PC-9 (cell line): ENCODE measurements around the gene KCNN3. TPM values are rescaled to one million over a fixed set of nuclear protein-coding genes. Genes with fewer than 3 reads are reported as not detected.

ENCODE experiments used
- BruUV-seq: library from RNA; stranded (reverse); fragments of 400-500 nt; replicated peaks from 2 replicates; lab custom pipeline; 2021; lab: Mats Ljungman, UMichigan
- CTCF ChIA-PET: fragments of 300-600 bp; sonication (Branson Sonifier 250); formaldehyde crosslinking; loops from one replicate; lab custom pipeline; 2022; ENCODE audit warnings: antibody characterized with exemption; lab: Charles Lee
- POLR2A ChIA-PET: fragments of 300-600 bp; sonication (Branson Sonifier 250); formaldehyde crosslinking; loops from one replicate; lab custom pipeline; 2022; ENCODE audit warnings: antibody characterized with exemption; ENCODE audit not compliant: unreplicated experiment; lab: Charles Lee
- DNase-seq, 2 experiments: peaks; one replicate each; pipeline versions ENCODE4 v3.0.0 to v3.0.0-alpha.2; 2015 to 2022; ENCODE audit warnings: mixed read lengths in 1 of 2
- H2AFZ ChIP-seq: fragments of 200-600 bp; sonication (generic); 2 replicates; pipeline ENCODE4 v1.8.1; 2017; ENCODE audit warnings: antibody characterized with exemption
- H3F3A ChIP-seq: fragments of 200-600 bp; sonication (generic); 2 replicates; pipeline ENCODE4 v1.8.1; 2017; ENCODE audit warnings: antibody characterized with exemption, mild to moderate bottlenecking, low read depth; ENCODE audit not compliant: insufficient read depth
- H3K27ac ChIP-seq: fragments of 200-600 bp; sonication (generic); 2 replicates; pipeline ENCODE4 v1.6.1; 2016; ENCODE audit warnings: mixed run types
- H3K27me3 ChIP-seq: fragments of 200-600 bp; sonication (generic); 2 replicates; pipeline ENCODE4 v1.6.1; 2016; ENCODE audit warnings: low read depth, mixed run types; ENCODE audit not compliant: insufficient read depth
- H3K36me3 ChIP-seq: fragments of 200-600 bp; sonication (generic); 2 replicates; pipeline ENCODE4 v1.6.1; 2016; ENCODE audit warnings: low read depth, mixed run types
- H3K4me1 ChIP-seq: fragments of 200-600 bp; sonication (generic); replicated peaks from 2 replicates; pipeline ENCODE4 v1.6.1; 2016; ENCODE audit warnings: mixed run types; ENCODE audit not compliant: insufficient read depth
- H3K4me2 ChIP-seq: fragments of 200-600 bp; sonication (generic); 2 replicates; pipeline ENCODE4 v1.6.1; 2017; ENCODE audit warnings: mixed run types
- H3K4me3 ChIP-seq: fragments of 200-600 bp; sonication (generic); 2 replicates; pipeline ENCODE4 v1.6.1; 2016; ENCODE audit warnings: mixed run types
- H3K79me2 ChIP-seq: fragments of 200-600 bp; sonication (generic); 2 replicates; pipeline ENCODE4 v1.6.1; 2017; ENCODE audit warnings: low read depth, mixed run types
- H3K9me2 ChIP-seq: fragments of 200-600 bp; sonication (generic); 2 replicates; pipeline ENCODE4 v1.8.1; 2017; ENCODE audit warnings: mild to moderate bottlenecking; ENCODE audit not compliant: insufficient read depth
- H3K9me3 ChIP-seq: fragments of 200-600 bp; sonication (generic); 2 replicates; pipeline ENCODE4 v1.8.1; 2016; ENCODE audit warnings: low read depth; ENCODE audit not compliant: insufficient read depth
- H4K20me1 ChIP-seq: fragments of 200-600 bp; sonication (generic); 2 replicates; pipeline ENCODE4 v1.8.1; 2017; ENCODE audit not compliant: insufficient read depth
- EZH2 ChIP-seq: fragments of 200-600 bp; sonication (generic); IDR thresholded peaks from 2 replicates; pipeline ENCODE4 v1.8.0; 2017; ENCODE audit warnings: antibody characterized with exemption, low read depth
- intact Hi-C: fragments of 100-400 bp; cut with micrococcal nuclease; formaldehyde crosslinking; loops from one replicate; pipeline ENCODE4 v1.10.0; 2022; ENCODE audit not compliant: unreplicated experiment
- total RNA-seq: library from RNA; stranded (reverse); gene quantifications from 2 replicates; pipeline ENCODE4 v1.2.3, GENCODE V29; 2021
- TF ChIP-seq, protein P1 (sequence below): fragments of 200-600 bp; sonication (generic); conservative IDR thresholded peaks from 2 replicates; pipeline ENCODE4 v1.6.1; 2017; ENCODE audit warnings: mixed run types, antibody characterized with exemption, mild to moderate bottlenecking, moderate library complexity

The KCNN3 gene
- total RNA-seq, 1 experiment from 2014 or later = 1.1 TPM

DNA sequence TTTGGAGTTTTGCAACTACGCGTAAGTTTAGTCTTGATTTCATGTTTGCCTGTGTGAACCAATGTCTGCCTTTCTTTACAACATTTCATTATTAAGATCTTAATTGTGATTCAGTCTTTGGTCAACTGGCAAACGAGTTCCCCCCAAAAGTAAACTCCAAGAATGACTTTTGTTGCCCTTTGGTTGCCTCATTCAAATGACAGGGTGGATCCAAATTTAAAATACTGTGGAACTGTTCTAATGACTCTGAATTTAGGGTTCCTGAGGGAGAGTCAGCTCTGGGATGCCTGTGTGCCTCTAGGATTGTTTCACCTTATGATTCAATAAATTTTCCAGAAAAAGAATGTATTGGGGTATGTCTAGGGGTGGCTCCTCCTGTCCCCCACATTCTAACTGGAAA, 105.3 kb downstream of the KCNN3 start:
- no peak for TF ChIP-seq EZH2
- TF ChIP-seq, protein P1, sequence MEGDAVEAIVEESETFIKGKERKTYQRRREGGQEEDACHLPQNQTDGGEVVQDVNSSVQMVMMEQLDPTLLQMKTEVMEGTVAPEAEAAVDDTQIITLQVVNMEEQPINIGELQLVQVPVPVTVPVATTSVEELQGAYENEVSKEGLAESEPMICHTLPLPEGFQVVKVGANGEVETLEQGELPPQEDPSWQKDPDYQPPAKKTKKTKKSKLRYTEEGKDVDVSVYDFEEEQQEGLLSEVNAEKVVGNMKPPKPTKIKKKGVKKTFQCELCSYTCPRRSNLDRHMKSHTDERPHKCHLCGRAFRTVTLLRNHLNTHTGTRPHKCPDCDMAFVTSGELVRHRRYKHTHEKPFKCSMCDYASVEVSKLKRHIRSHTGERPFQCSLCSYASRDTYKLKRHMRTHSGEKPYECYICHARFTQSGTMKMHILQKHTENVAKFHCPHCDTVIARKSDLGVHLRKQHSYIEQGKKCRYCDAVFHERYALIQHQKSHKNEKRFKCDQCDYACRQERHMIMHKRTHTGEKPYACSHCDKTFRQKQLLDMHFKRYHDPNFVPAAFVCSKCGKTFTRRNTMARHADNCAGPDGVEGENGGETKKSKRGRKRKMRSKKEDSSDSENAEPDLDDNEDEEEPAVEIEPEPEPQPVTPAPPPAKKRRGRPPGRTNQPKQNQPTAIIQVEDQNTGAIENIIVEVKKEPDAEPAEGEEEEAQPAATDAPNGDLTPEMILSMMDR = no peak
- ChIA-PET CTCF (no interaction called here), POLR2A (no interaction called here)
- H3K27me3 ChIP-seq = peaks cover 46% of the 10 kb centered on the region
- no TSS peak for BruUV-seq
- H3K9me3 ChIP-seq = no peaks in the 10 kb centered on the region
- no peaks in the 10 kb centered on the region for H4K20me1 ChIP-seq
- no peak overlapping the region for H3K27ac ChIP-seq
- no peak overlapping the region for H3K4me3 ChIP-seq
- H3K4me2 ChIP-seq = no peak overlapping the region
- no peaks in the 10 kb centered on the region for H3K4me1 ChIP-seq
- no peaks in the 10 kb centered on the region for H3K36me3 ChIP-seq
- H3K9me2 ChIP-seq = no peaks in the 10 kb centered on the region
- no peak for DNase-seq
- intact Hi-C loops = loop anchor here (10.0 kb wide), 1 partner anchor 70 kb away; no protein-coding TSS in a partner anchor
- H3K79me2 ChIP-seq = no peaks in the 10 kb centered on the region
- H2AFZ ChIP-seq = no peak overlapping the region
- H3F3A ChIP-seq = no peaks in the 10 kb centered on the region

DNA sequence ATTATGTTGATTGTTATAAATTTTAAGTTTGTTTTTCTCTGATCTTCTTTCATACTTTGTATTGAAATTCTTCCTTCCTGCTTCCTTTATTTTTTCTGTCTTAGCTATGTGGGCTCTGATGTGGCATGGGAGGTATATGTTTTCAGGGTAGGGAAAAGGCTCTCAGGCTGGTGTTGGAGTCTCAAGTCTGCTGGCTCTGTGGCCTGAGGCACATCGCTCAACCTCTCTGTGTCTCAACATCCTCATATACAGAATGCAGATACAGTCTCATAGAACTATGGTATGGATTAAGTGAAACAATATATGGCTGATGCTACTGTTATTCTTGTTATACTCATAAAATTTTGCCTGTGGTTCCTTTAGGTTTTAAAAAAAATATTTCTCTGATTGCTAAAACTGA, 105.9 kb downstream of the KCNN3 start:
- CTCF ChIA-PET = no interaction called here

DNA sequence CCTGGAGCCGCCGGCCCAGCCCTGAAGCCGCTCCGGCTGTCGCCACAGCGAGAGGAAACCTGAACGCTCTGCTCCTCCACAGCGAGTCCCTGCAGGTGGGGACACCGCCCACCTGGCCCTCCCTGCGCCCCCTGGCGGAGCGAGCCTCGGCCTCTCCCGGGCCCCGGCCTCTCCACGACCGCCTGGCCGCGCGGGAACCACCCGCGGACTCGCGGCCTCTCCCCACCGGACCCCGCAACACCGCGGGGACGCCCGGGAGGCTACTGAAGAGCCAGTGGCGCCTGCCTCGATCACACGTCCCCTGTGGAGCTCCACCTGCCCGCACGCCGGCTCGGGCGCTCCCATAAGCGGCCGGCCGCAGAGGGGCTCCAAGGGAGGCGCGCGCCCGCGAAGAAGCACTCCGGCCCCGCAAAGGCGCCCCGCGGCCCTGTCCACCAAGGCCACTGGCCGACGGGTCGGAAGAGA, 109.6 kb downstream of the KCNN3 start:
- H4K20me1 ChIP-seq = no peaks in the 10 kb centered on the region
- no peaks in the 10 kb centered on the region for H3K36me3 ChIP-seq
- H3K27ac ChIP-seq = no peak overlapping the region
- H3K4me2 ChIP-seq = no peak overlapping the region
- intact Hi-C loops = loop anchor here (2.0 to 10.0 kb wide), 2 partner anchors 66 to 92 kb away; no protein-coding TSS in a partner anchor
- H3K9me2 ChIP-seq = no peaks in the 10 kb centered on the region
- TF ChIP-seq, protein P1 = peak; percentile 39; the same call in 1 of the 2 replicates
- no peak for TF ChIP-seq EZH2
- no peaks in the 10 kb centered on the region for H3K4me1 ChIP-seq
- H3F3A ChIP-seq = no peaks in the 10 kb centered on the region
- H3K4me3 ChIP-seq = no peak overlapping the region
- ChIA-PET CTCF (interaction anchor here (0.5 kb wide), 1 partner anchor 135 kb away, joined by 5 read pairs; no protein-coding TSS in a partner anchor), POLR2A (no interaction called here)
- BruUV-seq = no TSS peak
- no peaks in the 10 kb centered on the region for H3K79me2 ChIP-seq
- DNase-seq = peak in 1 of 2 experiments; percentile 45
- no peaks in the 10 kb centered on the region for H3K9me3 ChIP-seq
- H3K27me3 ChIP-seq = peaks cover 61% of the 10 kb centered on the region
- no peak overlapping the region for H2AFZ ChIP-seq

More for the DNA sequence above, 105.9 kb downstream of the KCNN3 start:
- Histone ChIP-seq H3K9me3 (no peaks in the 10 kb centered on the region), H3K79me2 (no peaks in the 10 kb centered on the region), H4K20me1 (no peaks in the 10 kb centered on the region), H3K36me3 (no peaks in the 10 kb centered on the region), H2AFZ (no peak overlapping the region), H3K4me1 (no peaks in the 10 kb centered on the region), H3K4me3 (no peak overlapping the region), H3F3A (no peaks in the 10 kb centered on the region), H3K9me2 (no peaks in the 10 kb centered on the region), H3K27ac (no peak overlapping the region), H3K27me3 (peaks cover 46% of the 10 kb centered on the region), H3K4me2 (no peak overlapping the region)
- DNase-seq = no peak
- TF ChIP-seq, protein P1 = no peak
- no peak for TF ChIP-seq EZH2
- BruUV-seq = no TSS peak
- intact Hi-C loops = loop anchor here (10.0 kb wide), 1 partner anchor 69 kb away; no protein-coding TSS in a partner anchor
- POLR2A ChIA-PET = no interaction called here
